Neutrophil (primary cell): Measurements from ENCODE around the gene C1QL2.

ENCODE experiments used
- H3K27ac ChIP-seq: fragments of 200-600 bp; sonication (generic); 2 replicates; pipeline ENCODE4 v1.5.1; 2016; ENCODE audit warnings: mild to moderate bottlenecking, moderate library complexity
- H3K27me3 ChIP-seq: fragments of 200-600 bp; sonication (generic); 2 replicates; pipeline ENCODE4 v1.6.0; 2016; ENCODE audit warnings: mild to moderate bottlenecking
- H3K36me3 ChIP-seq: fragments of 200-600 bp; sonication (generic); 2 replicates; pipeline ENCODE4 v1.5.1; 2017
- H3K4me1 ChIP-seq, 2 experiments: fragments of 200-600 bp in 1 of 2; sonication (generic) in 1 of 2; 1 replicate in 1 of 2; 2 replicates in 1 of 2; pipeline versions ENCODE4 v1.5.1 to v1.6.1; 2013 to 2016; ENCODE audit warnings: low read depth in 1 of 2, low read length in 1 of 2, mild to moderate bottlenecking in 1 of 2, moderate library complexity in 1 of 2; ENCODE audit not compliant: control insufficient read depth in 1 of 2, insufficient read depth in 1 of 2
- H3K4me3 ChIP-seq, 2 experiments: fragments of 200-600 bp in 1 of 2; sonication (generic) in 1 of 2; 1 replicate in 1 of 2; 2 replicates in 1 of 2; pipeline ENCODE4 v1.5.1; 2013 to 2016; ENCODE audit warnings: low read depth in 1 of 2, low read length in 1 of 2, mild to moderate bottlenecking in 1 of 2, moderate library complexity in 1 of 2
- H3K9me3 ChIP-seq: fragments of 200-600 bp; sonication (generic); 2 replicates; pipeline ENCODE4 v1.5.1; 2016
- TF ChIP-seq, protein P1 (sequence below): fragments of 200-600 bp; sonication (generic); IDR thresholded peaks from 2 replicates; pipeline ENCODE4 v1.5.1; 2016; ENCODE audit warnings: antibody characterized with exemption

The C1QL2 gene

DNA sequence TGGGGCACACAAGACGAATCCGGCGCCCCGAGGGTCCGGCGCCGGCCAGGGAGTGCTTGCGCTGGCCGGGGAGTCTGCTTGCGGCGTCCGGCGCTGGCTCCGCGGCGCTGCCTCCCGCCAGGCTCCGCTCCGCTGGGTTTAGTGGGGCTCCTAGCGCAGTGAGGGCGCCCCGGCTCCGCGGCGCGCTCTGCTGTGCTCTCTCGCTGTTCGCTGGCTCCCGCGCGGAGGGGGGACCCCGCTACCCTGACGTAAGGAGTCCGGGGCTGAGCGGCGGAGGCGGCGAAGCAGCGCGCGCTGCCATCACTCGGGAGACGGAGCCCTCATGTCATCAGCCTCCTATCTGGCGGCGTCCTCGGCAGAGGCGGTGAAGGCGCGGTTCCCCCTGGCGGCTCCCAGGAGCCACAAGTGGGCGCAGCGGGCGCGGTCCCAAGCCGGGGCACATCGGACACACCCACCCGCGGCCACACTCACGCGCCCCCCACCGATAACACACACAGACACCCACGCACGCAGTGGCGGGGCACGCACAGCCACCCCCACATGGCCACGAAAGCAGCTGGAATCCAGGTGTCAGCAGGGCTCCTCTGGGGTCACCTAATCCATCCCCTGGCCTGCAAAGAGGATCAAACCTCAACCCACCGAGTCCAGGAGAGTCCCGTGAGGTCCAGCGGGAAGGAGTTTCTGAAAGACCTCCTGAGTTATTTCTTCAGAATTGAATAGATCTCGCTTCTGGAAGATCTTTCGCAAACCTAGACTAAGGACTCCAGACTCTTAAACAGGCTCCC, at the start of gene C1QL2:
Gene C1QL2 (minus strand): TSS at position 189 of the 785 bp plus-strand sequence. CDS start 482 bp downstream, outside the sequence.
- Histone ChIP-seq H3K36me3 (no peaks in the 10 kb centered on the region), H3K27me3 (peaks cover 100% of the 10 kb centered on the region), H3K9me3 (no peaks in the 10 kb centered on the region), H3K4me3 (no peak within 1 kb of the TSS), H3K27ac (no peak within 1 kb of the TSS), H3K4me1 (no peaks in the 10 kb centered on the region)
- TF ChIP-seq, protein P1, sequence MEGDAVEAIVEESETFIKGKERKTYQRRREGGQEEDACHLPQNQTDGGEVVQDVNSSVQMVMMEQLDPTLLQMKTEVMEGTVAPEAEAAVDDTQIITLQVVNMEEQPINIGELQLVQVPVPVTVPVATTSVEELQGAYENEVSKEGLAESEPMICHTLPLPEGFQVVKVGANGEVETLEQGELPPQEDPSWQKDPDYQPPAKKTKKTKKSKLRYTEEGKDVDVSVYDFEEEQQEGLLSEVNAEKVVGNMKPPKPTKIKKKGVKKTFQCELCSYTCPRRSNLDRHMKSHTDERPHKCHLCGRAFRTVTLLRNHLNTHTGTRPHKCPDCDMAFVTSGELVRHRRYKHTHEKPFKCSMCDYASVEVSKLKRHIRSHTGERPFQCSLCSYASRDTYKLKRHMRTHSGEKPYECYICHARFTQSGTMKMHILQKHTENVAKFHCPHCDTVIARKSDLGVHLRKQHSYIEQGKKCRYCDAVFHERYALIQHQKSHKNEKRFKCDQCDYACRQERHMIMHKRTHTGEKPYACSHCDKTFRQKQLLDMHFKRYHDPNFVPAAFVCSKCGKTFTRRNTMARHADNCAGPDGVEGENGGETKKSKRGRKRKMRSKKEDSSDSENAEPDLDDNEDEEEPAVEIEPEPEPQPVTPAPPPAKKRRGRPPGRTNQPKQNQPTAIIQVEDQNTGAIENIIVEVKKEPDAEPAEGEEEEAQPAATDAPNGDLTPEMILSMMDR, result no peak

DNA sequence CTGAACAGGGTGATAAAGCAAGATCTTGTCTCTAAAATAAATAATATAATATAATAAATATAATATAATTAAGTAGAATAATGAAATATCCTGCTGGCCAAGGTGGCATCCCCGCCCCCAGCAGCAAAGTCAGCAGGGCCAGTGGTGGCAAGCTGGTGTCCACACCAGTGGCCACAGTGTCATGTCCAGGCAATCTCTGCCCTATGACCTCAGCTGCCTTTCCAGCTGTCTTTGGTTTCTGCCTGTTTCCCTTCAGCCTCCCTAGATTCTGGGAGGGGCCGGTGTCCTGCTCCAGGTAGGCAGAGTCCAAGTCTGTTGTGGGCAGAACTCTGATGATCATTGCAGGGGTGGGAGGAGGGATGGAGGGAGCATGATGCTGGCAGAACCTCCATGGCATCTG, 48.9 kb upstream of the C1QL2 start:
- H3K4me1 ChIP-seq, result no peaks in the 10 kb centered on the region
- H3K27me3 ChIP-seq, result peaks cover 20% of the 10 kb centered on the region
- TF ChIP-seq, protein P1, result no peak
- H3K4me3 ChIP-seq, result no peak overlapping the region
- no peak overlapping the region for H3K27ac ChIP-seq
- H3K9me3 ChIP-seq, result no peaks in the 10 kb centered on the region
- no peaks in the 10 kb centered on the region for H3K36me3 ChIP-seq

DNA sequence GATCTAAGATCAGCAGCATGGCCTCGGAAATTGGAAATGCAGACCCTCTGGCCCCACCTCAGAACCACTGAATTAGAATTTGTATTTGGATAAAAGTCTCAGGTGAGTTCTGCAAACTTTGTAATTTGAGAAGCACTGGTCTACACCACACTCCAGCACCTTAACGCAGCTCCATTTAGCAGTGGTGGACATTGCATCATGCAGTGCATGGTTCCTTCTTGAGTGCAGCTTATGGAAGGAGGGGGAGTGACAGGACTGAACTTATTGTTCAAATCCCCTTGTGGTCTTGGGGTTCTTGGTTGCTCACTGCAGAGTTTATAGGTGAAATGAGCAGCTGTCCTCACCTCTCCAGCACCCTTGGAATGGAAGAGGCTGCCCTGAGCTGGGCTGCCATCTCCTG, 47.6 kb upstream of the C1QL2 start:
- H3K9me3 ChIP-seq, result no peaks in the 10 kb centered on the region
- H3K4me3 ChIP-seq, result no peak overlapping the region
- H3K36me3 ChIP-seq, result no peaks in the 10 kb centered on the region
- TF ChIP-seq, protein P1, result no peak
- H3K4me1 ChIP-seq, result no peaks in the 10 kb centered on the region
- peaks cover 14% of the 10 kb centered on the region for H3K27me3 ChIP-seq
- no peak overlapping the region for H3K27ac ChIP-seq

DNA sequence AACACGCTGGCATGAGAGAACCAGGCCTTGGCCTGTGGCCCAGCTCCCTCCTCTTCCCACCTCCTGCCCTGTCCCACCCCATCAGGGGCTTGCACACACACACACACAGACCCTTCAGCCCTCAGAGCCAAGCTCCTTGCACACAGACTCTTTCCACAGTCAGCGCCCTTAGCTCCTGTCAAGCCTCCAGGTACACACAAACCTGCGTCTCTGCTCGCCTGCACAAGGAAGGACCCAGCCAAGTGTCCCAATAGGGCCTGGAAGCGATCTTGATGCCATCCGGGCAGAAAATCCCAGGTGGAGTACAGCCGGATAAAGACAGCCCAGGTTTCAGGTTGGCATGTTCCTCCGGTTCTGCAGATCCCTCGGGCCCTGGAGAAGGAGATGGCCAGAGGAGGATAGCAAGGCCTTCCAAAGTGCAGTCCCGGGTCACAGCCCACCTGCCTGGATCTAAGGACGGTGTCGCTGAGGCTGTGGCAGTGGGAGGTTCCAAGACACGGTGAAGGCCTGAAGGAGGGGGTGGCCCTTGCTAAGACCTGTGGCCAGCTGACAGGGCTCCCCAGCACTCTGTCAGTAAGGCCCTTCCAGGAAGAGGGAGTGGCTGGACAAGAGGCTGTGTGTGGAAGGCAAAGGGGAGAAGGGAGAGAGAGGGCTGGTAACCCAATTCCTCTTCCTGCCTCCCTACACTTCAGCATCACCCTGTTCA, 46.6 kb upstream of the C1QL2 start:
- TF ChIP-seq, protein P1, result no peak
- no peak overlapping the region for H3K27ac ChIP-seq
- no peaks in the 10 kb centered on the region for H3K4me1 ChIP-seq
- no peak overlapping the region for H3K4me3 ChIP-seq
- peaks cover 7% of the 10 kb centered on the region for H3K27me3 ChIP-seq
- no peaks in the 10 kb centered on the region for H3K9me3 ChIP-seq
- H3K36me3 ChIP-seq, result no peaks in the 10 kb centered on the region

DNA sequence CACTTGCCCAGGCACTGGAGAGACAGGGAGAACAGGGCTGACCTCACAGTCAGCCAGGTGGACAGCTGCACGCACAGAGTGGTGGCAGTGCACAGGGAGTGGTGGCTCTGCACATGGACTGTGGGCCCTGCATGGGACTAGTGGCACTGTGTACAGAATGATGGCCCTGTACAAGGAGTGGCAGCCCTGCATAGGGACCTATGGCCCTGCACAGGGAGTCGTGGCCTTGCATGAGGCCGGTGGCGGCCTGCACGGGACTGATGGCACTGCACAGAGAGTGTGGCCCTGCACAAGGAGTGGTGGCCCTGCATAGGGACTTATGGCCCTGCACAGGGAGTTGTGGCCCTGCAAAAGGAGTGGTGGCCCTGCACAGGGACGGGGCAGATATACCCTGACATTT, 46.0 kb upstream of the C1QL2 start:
- no peak overlapping the region for H3K4me3 ChIP-seq
- peaks cover 12% of the 10 kb centered on the region for H3K27me3 ChIP-seq

More for the DNA sequence above, 46.0 kb upstream of the C1QL2 start:
- TF ChIP-seq, protein P1, result no peak
- Histone ChIP-seq H3K27ac (no peak overlapping the region), H3K4me1 (no peaks in the 10 kb centered on the region), H3K36me3 (no peaks in the 10 kb centered on the region), H3K9me3 (no peaks in the 10 kb centered on the region)
